IMR-90 (cell line): Measurements from ENCODE around the gene SYCN. TPM values are rescaled to one million over a fixed set of nuclear protein-coding genes. Genes with fewer than 3 reads are reported as not detected.

ENCODE experiments used
- ATAC-seq: fragments of 200-7000 bp; cut with Tn5 transposase; 2 replicates; pipeline ENCODE4 v1.9.1; 2020; ENCODE audit warnings: low read depth, mild to moderate bottlenecking, moderate library complexity
- BruUV-seq: library from RNA; stranded (reverse); fragments of 400-500 nt; replicated peaks from 2 replicates; lab custom pipeline; 2021; lab: Mats Ljungman, UMichigan
- CTCF ChIA-PET: fragments of 300-600 bp; formaldehyde crosslinking; extraction: SDS; loops from one replicate; lab custom pipeline; 2021; ENCODE audit warnings: antibody characterized with exemption; lab: Yijun Ruan, JAX
- POLR2A ChIA-PET: fragments of 300-600 bp; sonication (Branson Sonifier 250); formaldehyde crosslinking; loops from one replicate; lab custom pipeline; 2022; ENCODE audit warnings: antibody characterized with exemption; ENCODE audit not compliant: unreplicated experiment; lab: Charles Lee
- DNase-seq: peaks from one replicate; pipeline ENCODE4 v3.0.0; 2013
- H2AFZ ChIP-seq: replicated peaks from 2 replicates; pipeline ENCODE3; 2013; ENCODE audit warnings: low read length, mild to moderate bottlenecking; ENCODE audit not compliant: poor library complexity
- H2AK5ac ChIP-seq: 2 replicates; pipeline ENCODE4 v1.6.1; 2013; ENCODE audit warnings: low read depth, low read length, inconsistent platforms
- H2AK9ac ChIP-seq: replicated peaks from 2 replicates; pipeline ENCODE3; 2013; ENCODE audit warnings: mild to moderate bottlenecking, low read depth, low read length, moderate library complexity; ENCODE audit not compliant: poor library complexity
- H2BK120ac ChIP-seq: 2 replicates; pipeline ENCODE4 v1.6.1; 2013; ENCODE audit warnings: low read depth, low read length, inconsistent platforms
- H2BK15ac ChIP-seq: 3 replicates; pipeline ENCODE4 v1.6.1; 2013; ENCODE audit warnings: low read depth, low read length, inconsistent platforms
- H2BK20ac ChIP-seq: 2 replicates; pipeline ENCODE4 v1.6.1; 2013; ENCODE audit warnings: low read depth, mild to moderate bottlenecking, inconsistent platforms, low read length, moderate library complexity
- H2BK5ac ChIP-seq: 2 replicates; pipeline ENCODE4 v1.6.1; 2013; ENCODE audit warnings: mild to moderate bottlenecking, low read depth, low read length, inconsistent platforms; ENCODE audit not compliant: poor library complexity, severe bottlenecking
- H3K14ac ChIP-seq: replicated peaks from 2 replicates; pipeline ENCODE4 v1.6.1; 2013; ENCODE audit warnings: low read depth, low read length, inconsistent platforms
- H3K18ac ChIP-seq: 2 replicates; pipeline ENCODE4 v1.6.1; 2013; ENCODE audit warnings: low read depth, low read length, control low read depth
- H3K23ac ChIP-seq: 2 replicates; pipeline ENCODE4 v1.6.1; 2013; ENCODE audit warnings: low read depth, low read length, inconsistent platforms
- H3K27ac ChIP-seq: 2 replicates; pipeline ENCODE4 v1.5.1; 2013; ENCODE audit warnings: mild to moderate bottlenecking, control low read depth, low read length; ENCODE audit not compliant: insufficient read depth
- H3K27me3 ChIP-seq: 2 replicates; pipeline ENCODE4 v1.6.1; 2013; ENCODE audit warnings: low read length; ENCODE audit not compliant: control insufficient read depth, insufficient read depth
- H3K36me3 ChIP-seq: 2 replicates; pipeline ENCODE4 v1.6.1; 2013; ENCODE audit warnings: low read length, mixed read lengths; ENCODE audit not compliant: control insufficient read depth, insufficient read depth
- H3K4ac ChIP-seq: 2 replicates; pipeline ENCODE4 v1.6.1; 2013; ENCODE audit warnings: low read depth, low read length, inconsistent platforms
- H3K4me1 ChIP-seq: 2 replicates; pipeline ENCODE4 v1.6.1; 2013; ENCODE audit warnings: low read length, mixed read lengths; ENCODE audit not compliant: control insufficient read depth, insufficient read depth
- H3K4me2 ChIP-seq: 2 replicates; pipeline ENCODE4 v1.6.1; 2013; ENCODE audit warnings: low read depth, mild to moderate bottlenecking, control low read depth, low read length, moderate library complexity
- H3K4me3 ChIP-seq: 2 replicates; pipeline ENCODE4 v1.5.1; 2013; ENCODE audit warnings: low read depth, mild to moderate bottlenecking, control low read depth, low read length, moderate library complexity; ENCODE audit not compliant: insufficient read depth
- H3K56ac ChIP-seq: 2 replicates; pipeline ENCODE4 v1.6.1; 2013; ENCODE audit warnings: low read length, inconsistent platforms; ENCODE audit not compliant: insufficient read depth; ENCODE audit errors: extremely low read depth
- H3K79me1 ChIP-seq, 2 experiments: 2 replicates each; pipeline ENCODE4 v1.6.1; 2013; ENCODE audit warnings: low read length in 2 of 2, inconsistent platforms in 1 of 2, low read depth in 1 of 2
- H3K9ac ChIP-seq: 2 replicates; pipeline ENCODE4 v1.6.1; 2013; ENCODE audit warnings: low read depth, low read length, control low read depth
- H3K9me1 ChIP-seq: 2 replicates; pipeline ENCODE4 v1.6.1; 2013; ENCODE audit warnings: low read length, inconsistent platforms; ENCODE audit not compliant: insufficient read depth
- H3K9me3 ChIP-seq: 2 replicates; pipeline ENCODE4 v1.6.1; 2013; ENCODE audit warnings: low read length; ENCODE audit not compliant: control insufficient read depth, insufficient read depth
- H4K20me1 ChIP-seq: 2 replicates; pipeline ENCODE4 v1.6.1; 2013; ENCODE audit warnings: low read length, inconsistent platforms; ENCODE audit not compliant: insufficient read depth
- H4K5ac ChIP-seq: 2 replicates; pipeline ENCODE4 v1.6.1; 2013; ENCODE audit warnings: mild to moderate bottlenecking, low read depth, low read length, control low read depth
- H4K8ac ChIP-seq, 2 experiments: 2 replicates each; pipeline ENCODE4 v1.6.1; 2013; ENCODE audit warnings: low read depth in 2 of 2, low read length in 2 of 2, control low read depth in 1 of 2, inconsistent platforms in 1 of 2
- H4K91ac ChIP-seq: 2 replicates; pipeline ENCODE4 v1.6.1; 2013; ENCODE audit warnings: low read depth, low read length, inconsistent platforms; ENCODE audit not compliant: insufficient read depth
- CEBPB ChIP-seq: IDR thresholded peaks from 2 replicates; pipeline ENCODE4 v1.6.1; 2012; ENCODE audit warnings: low read depth, low read length, improper control_type of control experiment
- WGBS, 2 experiments: methylation state at CpG; one replicate each; pipeline versions ENCODE4 v1.1.5 to v1.1.7; 2013; ENCODE audit warnings: missing lambda C conversion rate in 2 of 2; ENCODE audit not compliant: insufficient read length in 1 of 2; ENCODE audit errors: extremely low coverage in 2 of 2; 5-methylcytosine and 5-hydroxymethylcytosine counted together
- dilution Hi-C: fragments of 300-500 bp; cut with HindIII; formaldehyde crosslinking; loops from one replicate; pipeline ENCODE4 v1.14.3; 2018; ENCODE audit warnings: low sequenced_read_pairs; ENCODE audit not compliant: unreplicated experiment
- in situ Hi-C: fragments of 300-500 bp; cut with MboI; formaldehyde crosslinking; loops from 3 replicates; pipeline ENCODE4 v1.14.3; 2019; ENCODE audit warnings: low sequenced_read_pairs, inconsistent platforms, mixed read lengths
- intact Hi-C: fragments of 100-400 bp; cut with micrococcal nuclease; formaldehyde crosslinking; loops from 2 replicates; pipeline ENCODE4 v1.10.0; 2022
- polyA plus RNA-seq, 3 experiments: library from polyadenylated mRNA; depleted of rRNA; stranded (reverse); fragments of >200 nt; gene quantifications; 2 replicates each; pipeline ENCODE4 v1.2.3, GENCODE V29; 2012; ENCODE audit warnings: low replicate concordance in 1 of 3
- total RNA-seq: library from RNA; depleted of rRNA; stranded (reverse); fragments of >200 nt; gene quantifications from 2 replicates; pipeline ENCODE4 v1.2.3, GENCODE V29; 2012

The SYCN gene
- total and polyA plus RNA-seq, 2 of the 4 experiments (the other 2 are of a cell fraction), result not detected

DNA sequence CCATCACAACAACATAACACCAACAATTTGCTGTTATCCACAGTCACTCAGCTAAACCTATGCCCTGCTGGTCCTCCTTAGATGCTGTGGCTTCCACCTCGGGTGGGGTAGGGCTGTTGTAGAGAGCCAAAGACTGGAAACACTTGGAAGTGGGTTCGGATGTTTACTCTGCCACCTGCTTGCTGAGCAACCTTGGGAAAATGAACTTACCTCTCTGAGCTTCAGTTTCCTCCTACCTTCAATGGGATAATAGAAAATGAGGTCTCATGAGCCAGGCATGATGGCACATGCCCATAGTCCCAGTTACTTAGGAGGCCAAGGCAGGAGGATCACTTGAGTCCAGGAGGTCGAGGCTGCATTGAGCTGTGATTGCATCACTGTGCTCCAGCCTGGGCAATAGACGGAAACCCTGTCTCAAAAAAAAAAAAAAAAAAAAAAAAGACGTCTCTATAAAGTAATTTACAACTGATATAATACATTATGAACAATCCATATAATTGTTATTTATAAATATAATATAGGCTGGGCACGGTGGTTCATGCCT lies 3.3 kb upstream of the SYCN start:
- Histone ChIP-seq H3K18ac (no peak overlapping the region), H3K56ac (no peak overlapping the region), H2BK15ac (no peak overlapping the region), H3K27me3 (peaks cover 39% of the 10 kb centered on the region), H4K20me1 (no peaks in the 10 kb centered on the region), H3K9ac (no peak overlapping the region), H3K9me3 (no peaks in the 10 kb centered on the region), H3K23ac (no peak overlapping the region), H4K8ac (no peak overlapping the region), H3K9me1 (no peaks in the 10 kb centered on the region), H3K4ac (no peak overlapping the region), H2AK5ac (no peak overlapping the region), H2BK5ac (no peak overlapping the region), H2BK20ac (no peak overlapping the region), H3K4me3 (no peak overlapping the region), H3K27ac (no peak overlapping the region), H2AFZ (no peak overlapping the region), H3K4me1 (no peaks in the 10 kb centered on the region), H3K4me2 (no peak overlapping the region), H2BK120ac (no peak overlapping the region), H4K5ac (no peak overlapping the region), H3K36me3 (no peaks in the 10 kb centered on the region), H2AK9ac (no peak overlapping the region), H3K79me1 (no peaks in the 10 kb centered on the region), H4K91ac (no peak overlapping the region), H3K14ac (no peak overlapping the region)
- dilution Hi-C loops (no loop called here), intact Hi-C loops (no loop called here), in situ Hi-C loops (loop anchor here (25.0 kb wide), 1 partner anchor 745 kb away; no protein-coding TSS in a partner anchor)
- CTCF ChIA-PET, result interaction anchor here (0.5 kb wide), 1 partner anchor 140 kb away, joined by 3 read pairs; no protein-coding TSS in a partner anchor
- TF ChIP-seq CEBPB, result no peak
- ATAC-seq (no peak), DNase-seq (no peak)
- POLR2A ChIA-PET, result no interaction called here
- no CpG with 5 or more reads among the region's 6 CpGs for WGBS, 2 experiments
- BruUV-seq, result no TSS peak
